K562 (cell line): ENCODE results near the gene C15orf61. TPM values are rescaled to one million over a fixed set of nuclear protein-coding genes. Genes with fewer than 3 reads are reported as not detected.

ENCODE experiments used
- MAZ ChIP-seq, 2 experiments: fragments of 450-650 bp in 1 of 2; sonication (generic) in 1 of 2; formaldehyde crosslinking; IDR thresholded peaks in 1 of 2; conservative IDR thresholded peaks in 1 of 2; 2 replicates each; pipeline versions ENCODE4 v1.4.0 to v1.5.0; 2020; ENCODE audit warnings: mild to moderate bottlenecking in 1 of 2, missing genetic modification reagents in 1 of 2
- SMARCA4 ChIP-seq: fragments of 450-650 bp; IDR thresholded peaks from 2 replicates; pipeline ENCODE4 v1.6.1; 2016
- SOX6 ChIP-seq: fragments of 450-650 bp; IDR thresholded peaks from 2 replicates; pipeline ENCODE4 v1.6.1; 2014; ENCODE audit warnings: mild to moderate bottlenecking
- ZNF280B ChIP-seq: fragments of 250-450 bp; sonication (Bioruptor Pico); IDR thresholded peaks from 2 replicates; pipeline ENCODE4 v1.5.1; 2021; ENCODE audit warnings: mild to moderate bottlenecking
- ZNF592 ChIP-seq: fragments of 450-650 bp; IDR thresholded peaks from 2 replicates; pipeline ENCODE4 v1.6.1; 2017; ENCODE audit warnings: antibody characterized with exemption, mild to moderate bottlenecking
- ZNF644 ChIP-seq: fragments of 200-800 bp; sonication (Bioruptor generic); IDR thresholded peaks from 2 replicates; pipeline ENCODE4 v1.6.1; 2016; ENCODE audit warnings: low read depth, missing genetic modification characterization, missing compliant biosample characterization
- polyA plus RNA-seq, 8 experiments: library from polyadenylated mRNA; depleted of rRNA in 4 of 8; stranded (reverse) in 5 of 8; unstranded in 3 of 8; fragments of >200 nt; fragmentation: Nextera tagmentation in 2 of 8; fragmentation: Illumina TruSeq in 1 of 8; extraction: Ambion mirVana in 2 of 8; extraction: Trizol in 1 of 8; gene quantifications; 2 replicates each; pipeline versions ENCODE4 v1.2.1 to v1.2.3, GENCODE V29; 2011 to 2014; ENCODE audit warnings: inconsistent platforms in 1 of 8, missing spikeins in 1 of 8
- total RNA-seq, 7 experiments: library from RNA; depleted of rRNA in 6 of 7; stranded (reverse); fragments of >200 nt in 6 of 7; fragmentation: Illumina TruSeq in 2 of 7; extraction: Trizol in 2 of 7; gene quantifications; 2 replicates each; pipeline versions ENCODE4 v1.2.1 to v1.2.3, GENCODE V29; 2011 to 2021; ENCODE audit warnings: low replicate concordance in 1 of 7

Gene C15orf61
- total and polyA plus RNA-seq, 9 of the 15 experiments (the other 6 are each of a cell fraction or from before 2014, with no cell fraction given) = 1.6 to 10.5 (median 4.3) TPM

DNA sequence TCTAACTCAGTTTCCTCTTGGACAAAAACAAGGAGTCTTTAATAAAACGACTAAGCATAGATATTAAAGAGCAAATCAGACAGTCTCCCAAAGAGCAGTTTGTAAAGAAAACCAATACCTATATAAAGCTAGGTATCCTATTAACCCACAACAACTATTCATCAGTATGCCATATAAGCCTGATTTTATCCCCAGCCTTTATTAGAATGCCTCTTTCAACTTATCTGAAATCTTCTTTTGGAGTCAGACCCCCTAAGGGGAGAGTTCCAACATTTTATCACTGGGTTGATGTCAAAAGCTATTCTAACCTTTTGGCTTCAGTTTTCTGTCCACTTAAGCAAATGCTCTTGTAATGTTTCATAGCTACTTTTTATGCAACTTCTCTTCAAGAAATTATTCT lies 39.4 kb downstream of the C15orf61 start (continued):
- no peak for TF ChIP-seq ZNF592
- TF ChIP-seq MAZ (CRISPR knock-in tag; conservative IDR thresholded peaks at IDR 0.05 in 1 of 2, IDR thresholded peaks at IDR 0.05 in 1 of 2) = no peak
- TF ChIP-seq ZNF280B (CRISPR knock-in tag) = no peak
- no peak for TF ChIP-seq ZNF644 (tag)
- TF ChIP-seq SOX6 = no peak
- no peak for TF ChIP-seq SMARCA4
